UCSD-AML1 (cell line): ENCODE results near the gene RAB3GAP2.
"Not testable (repeated sequence)": the region's sequence is repeated elsewhere in the genome, so short reads cannot be mapped to it uniquely, and the experiment has no call there.

Experiments used
- DNase-seq: peaks from one replicate; lab custom pipeline; 2025; ENCODE audit not compliant: unreplicated experiment; lab: John Stamatoyannopoulos, UW

The RAB3GAP2 gene

DNA sequence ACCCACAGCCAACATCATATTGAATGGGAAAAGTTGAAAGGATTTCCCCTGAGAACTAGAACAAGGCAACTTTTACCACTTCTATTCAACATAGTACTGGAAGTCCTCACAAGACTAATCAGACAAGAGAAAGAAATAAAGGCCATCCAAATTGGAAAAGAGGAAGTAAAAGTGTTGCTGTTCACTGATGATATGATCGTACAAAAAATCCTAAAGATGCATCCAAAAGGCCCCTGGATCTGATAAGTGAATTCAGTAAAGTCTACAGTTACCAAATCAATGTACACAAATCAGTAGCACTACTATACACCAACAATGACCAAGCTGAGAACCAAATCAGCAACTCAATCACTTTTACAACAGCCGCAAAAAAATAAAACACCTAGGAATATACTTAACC, 28.3 kb downstream of the RAB3GAP2 start:
- no peak for DNase-seq

DNA sequence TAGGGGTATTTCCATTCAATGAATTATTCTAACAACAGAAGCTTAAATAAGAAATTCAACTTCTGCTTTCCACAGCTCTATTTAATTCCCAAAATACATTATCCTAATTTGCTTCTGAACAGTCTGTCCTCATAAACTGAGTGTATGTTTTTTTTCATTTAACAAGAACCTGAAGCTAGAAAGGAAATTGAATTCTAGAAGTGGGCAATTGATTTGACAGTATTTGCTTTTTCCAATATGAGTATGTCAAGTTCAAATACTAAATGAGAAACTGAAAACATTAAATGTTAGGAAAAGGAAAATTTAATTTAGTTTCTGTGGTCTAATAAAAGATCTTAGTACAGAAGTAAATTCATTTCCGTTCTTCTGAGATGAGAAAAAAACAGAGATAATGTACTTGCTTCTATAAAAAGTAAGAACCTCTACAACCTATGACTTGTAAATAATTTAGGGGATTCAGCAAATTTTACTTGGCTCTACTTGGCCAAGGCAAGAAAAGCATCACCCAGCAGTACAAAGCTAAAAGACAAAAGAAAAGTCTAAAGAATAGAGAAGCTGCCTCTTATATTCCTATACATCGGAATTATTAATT, 31.1 kb downstream of the RAB3GAP2 start:
- DNase-seq, result no peak

DNA sequence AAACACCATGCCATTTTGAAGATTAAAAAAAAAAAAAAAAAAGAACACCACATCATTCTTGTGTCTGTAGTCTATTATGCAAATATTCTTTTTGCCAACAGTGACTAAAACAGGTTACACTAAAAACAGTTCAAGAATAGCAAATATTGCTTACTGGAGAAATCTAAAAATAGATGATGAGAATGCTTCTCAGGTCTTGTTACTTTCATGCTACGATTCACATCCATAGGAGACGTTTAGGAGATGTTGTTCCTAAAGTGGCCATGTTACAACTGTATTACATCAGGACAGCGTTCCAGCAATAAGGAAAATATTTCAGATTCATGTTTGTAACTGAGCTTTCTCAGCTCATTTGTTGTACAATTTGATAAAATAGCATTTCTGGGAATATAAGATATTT, 32.3 kb downstream of the RAB3GAP2 start:
- DNase-seq, result no peak

DNA sequence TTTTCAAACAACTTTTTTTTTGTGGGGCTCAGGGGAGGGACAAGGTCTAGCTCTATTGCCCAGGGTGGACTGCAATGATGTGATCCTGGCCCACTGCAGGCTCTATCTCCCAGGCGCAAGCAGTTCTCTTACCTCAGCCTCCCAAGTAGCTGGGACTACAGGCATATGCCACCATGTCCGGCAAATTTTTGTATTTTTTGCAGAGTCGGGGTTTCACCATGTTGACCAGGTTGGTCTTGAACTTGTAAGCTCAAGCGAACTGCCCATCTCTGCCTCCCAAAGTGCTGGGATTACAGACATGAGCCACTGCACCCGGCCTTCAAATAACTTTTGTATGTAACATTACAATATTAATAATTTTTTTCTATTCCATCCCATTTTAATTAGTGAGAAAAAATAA, 33.0 kb downstream of the RAB3GAP2 start:
- no peak for DNase-seq

DNA sequence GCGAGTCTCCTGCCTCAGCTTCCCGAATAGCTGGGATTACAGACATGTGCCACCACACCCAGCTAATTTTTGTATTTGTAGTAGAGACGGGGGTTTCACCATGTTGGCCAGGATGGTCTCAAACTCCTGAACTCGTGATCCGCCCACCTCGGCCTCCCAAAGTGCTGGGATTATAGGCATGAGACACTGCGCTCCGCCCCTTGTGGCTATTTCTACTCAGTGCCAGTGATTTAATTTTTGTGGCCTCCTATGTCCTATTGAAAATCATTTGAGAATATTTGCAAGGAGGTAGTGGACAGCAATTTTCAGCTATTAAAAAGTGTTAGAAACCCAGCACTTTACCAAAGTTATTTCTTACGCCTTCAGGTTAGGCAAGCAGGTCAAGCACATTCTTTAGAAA, 36.0 kb downstream of the RAB3GAP2 start:
- DNase-seq, result not testable (repeated sequence)

DNA sequence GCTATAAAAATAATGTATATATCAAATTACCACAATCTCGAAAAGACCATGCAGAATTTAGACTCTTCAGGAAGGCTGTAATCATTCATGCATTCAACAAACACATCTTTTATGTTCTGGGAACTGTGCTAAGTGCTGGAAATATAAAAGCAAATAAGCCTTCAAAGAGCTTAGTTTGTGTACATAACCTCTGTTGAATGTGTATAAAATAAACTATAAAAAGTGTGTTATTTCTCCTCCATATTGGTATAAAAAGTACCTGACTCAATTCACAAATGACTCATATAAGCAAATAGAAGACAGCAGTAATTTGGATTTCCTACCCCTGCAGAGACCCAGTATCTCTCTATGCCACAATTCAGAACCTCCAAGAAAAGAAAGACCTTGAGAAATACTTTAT, 36.8 kb downstream of the RAB3GAP2 start:
- no peak for DNase-seq

DNA sequence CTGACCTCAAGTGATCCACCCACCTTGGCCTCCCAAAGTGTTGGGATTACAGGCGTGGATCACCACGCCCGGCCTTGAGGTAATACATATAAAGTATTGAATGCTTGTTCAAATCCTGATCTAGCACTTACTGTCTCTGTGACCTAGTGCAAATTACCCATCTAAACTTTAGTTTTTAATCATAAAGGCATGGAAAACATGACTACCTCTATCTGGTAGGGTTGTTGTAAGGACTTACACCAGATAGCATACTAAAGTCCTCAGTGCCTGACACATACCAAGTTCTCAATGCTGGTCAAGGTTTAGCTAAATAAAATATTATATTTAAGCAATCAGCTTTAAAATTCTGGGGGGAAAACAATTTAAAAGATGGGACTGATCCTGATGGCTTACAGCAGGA, 38.3 kb downstream of the RAB3GAP2 start:
- DNase-seq, result no peak

DNA sequence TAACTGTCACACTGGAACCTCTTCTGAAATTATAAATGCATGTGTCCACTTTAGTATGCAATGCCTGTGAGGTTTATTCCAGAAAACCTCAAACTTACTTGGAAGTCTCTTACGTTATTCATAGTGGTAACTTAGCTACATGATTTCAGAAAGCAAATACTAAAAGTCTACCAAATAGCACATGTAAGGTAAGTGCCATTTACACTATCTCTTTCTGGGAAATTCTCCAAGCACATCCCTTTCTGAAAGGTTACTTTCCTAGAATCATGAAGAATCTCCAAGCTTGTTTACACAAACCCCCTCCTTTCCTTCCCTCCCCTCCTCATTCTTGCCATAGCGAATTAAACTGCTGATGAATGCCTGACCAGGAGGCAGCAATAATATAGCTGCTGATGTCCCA, 42.5 kb downstream of the RAB3GAP2 start:
- no peak for DNase-seq

DNA sequence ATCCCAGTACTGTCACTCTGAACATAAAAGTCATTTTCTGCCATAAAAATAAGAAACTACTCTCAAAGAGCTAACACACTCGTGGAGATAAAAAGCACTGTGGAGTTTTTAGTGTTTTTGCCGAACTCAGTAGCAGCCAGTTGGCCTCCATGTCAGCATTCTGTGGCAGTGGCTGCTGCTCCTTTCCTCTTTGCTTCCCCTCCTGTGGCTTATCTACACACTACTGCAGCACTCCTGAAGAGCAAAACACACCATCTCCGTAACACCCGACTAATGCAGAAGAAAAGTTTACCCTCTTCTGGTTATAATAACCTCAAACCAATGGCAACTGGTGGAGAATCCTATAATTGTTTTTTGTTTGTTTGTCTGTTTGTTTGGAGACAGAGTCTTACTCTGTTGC, 44.9 kb downstream of the RAB3GAP2 start:
- DNase-seq, result no peak

DNA sequence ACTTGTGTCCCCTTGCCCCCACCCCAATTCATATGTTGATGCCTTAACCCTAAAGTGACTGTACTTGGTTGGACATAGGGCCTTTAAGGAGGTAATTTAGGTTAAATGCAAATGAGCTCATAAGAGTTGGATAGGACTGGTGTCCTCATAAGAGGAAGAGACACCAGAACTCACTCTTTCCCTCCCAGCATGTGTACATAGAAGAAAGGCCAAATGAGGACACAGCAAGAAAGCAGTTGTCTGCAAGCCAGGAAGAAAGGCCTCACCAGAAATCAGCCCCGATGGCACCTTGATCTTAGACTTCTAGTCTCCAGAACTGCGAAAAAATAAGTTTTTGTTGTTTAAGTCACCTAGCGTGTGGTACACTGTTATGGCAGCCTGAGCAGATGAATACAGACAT, 45.5 kb downstream of the RAB3GAP2 start:
- DNase-seq, result no peak

DNA sequence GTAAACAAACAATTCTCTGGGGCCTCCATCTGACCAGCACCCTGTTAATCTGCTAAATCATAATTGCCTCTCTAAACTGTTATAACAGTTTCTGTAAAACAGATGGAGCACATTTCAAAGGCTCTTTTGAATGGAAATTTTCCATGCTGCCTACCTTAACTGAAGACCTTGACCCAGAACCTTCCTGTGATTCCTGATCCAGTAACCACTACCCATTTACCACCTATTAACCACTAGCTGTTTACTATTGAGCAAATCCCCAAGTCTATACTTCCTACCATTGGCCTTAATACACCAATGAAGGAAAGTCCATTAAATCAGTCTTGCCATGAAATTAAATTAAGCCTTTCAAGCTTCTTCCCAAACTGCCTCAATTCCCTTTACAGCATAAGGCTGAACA, 46.3 kb downstream of the RAB3GAP2 start:
- DNase-seq, result no peak

DNA sequence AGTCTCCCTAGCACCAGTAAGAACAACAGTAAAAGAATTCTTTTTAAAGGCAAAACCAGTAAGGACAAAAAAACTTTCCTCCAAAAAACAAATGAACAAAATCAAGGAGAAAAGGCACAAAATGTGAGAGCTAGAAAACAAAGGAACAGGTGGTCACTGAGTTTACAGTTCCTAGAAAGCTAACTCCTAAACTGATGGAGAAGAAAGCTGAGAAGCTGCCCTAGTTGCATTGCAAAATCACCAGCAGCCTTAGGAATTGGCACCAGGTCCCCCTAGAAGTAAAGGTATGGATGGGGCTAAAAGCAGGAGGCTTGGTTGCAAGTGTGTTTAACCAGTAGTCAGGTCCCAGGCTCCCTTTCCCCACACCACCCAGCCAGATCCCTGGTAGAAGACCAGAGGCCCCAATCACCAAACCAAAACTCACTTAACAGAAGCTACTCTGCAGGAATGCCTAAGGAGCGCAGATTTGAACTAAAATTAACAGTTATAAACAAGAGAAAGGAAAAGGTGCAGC, 47.6 kb downstream of the RAB3GAP2 start:
- DNase-seq, result no peak

DNA sequence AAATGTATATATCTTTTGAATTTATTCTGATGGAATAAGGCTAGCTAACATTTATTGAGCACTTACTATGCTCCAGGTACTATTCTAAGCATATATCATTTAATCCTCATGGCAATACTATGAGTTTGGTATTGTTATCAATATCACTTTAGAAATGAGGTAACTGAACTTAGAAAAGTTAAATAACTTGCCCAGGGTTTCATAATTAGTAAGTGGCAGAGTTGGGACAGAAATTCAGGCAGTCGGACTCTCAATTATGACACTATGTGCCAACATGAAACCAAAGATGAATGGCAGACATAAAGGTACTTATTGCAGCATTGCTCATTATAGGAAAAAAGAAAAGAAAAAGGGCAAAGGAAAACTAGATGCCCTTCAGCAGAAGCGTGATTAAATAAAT, 48.2 kb downstream of the RAB3GAP2 start:
- DNase-seq, result no peak

DNA sequence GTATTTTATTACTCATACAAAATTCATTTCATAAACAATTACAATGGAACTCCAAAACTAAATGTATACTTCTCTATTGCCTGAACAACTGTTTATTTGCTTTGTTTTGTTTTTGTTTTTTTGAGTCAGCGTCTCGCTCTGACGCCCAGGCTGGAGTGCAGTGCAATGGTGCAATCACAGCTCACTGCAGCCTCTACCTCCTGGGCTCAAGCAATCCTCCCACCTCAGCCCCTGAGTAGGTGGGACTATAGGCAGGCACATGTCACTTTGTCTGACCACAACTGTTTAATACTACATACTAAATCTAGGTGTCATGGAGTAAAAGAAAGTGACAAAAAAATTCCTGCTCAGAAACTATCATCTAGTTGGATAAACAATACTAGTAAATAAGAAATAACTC, 49.3 kb downstream of the RAB3GAP2 start:
- DNase-seq, result no peak

DNA sequence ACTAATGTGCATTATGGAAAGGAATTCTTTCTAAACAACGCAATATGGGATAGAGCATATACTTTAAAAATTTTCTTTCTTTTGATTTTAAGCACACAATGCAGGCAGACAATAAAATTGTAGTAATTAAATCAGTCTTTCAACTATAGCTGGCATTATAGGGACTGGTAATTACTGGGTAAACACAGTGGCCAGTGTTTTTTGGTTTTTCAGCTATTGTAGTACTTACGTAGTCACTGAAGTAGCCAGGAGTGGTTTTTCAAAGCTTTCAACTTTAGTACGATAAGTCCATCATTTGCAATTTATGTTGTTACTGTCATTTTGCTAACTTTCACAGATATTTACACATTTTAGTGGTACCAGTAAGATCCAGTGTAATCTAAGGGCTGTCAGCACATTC, 50.6 kb downstream of the RAB3GAP2 start:
- no peak for DNase-seq

DNA sequence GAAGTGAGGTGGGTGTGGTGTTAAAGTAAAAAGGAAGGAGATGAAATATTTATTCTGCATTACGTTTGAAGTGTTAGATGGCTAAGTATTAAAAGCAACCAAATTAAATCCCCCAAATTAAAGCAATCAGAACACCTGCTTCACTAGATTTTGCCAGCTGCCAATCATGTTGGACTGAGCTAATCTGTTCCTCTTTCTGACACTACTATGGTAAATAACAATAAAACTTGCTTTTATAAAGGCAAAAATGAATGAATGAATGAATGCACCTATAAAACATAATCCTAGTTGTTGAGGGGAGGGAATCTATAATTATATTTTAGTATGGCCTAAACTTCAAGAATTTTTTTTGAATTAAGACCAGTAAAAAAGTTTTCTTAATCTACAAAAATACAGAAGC, 51.0 kb downstream of the RAB3GAP2 start:
- DNase-seq, result no peak

DNA sequence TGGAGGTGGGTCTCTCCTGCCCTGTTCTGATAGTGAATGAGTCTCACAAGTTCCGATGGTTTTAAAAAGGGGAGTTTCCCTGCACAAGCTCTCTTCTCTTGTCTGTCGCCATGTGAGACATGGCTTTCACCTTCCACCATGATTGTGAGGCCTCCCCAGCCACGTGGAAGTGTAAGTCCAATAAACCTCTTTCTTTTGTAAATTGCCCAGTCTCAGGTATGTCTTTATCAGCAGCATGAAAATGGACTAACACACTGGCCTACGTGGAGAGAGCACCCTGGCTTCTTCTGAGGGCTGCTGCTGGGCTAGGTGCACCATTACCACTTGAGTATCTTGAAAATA, 51.6 kb downstream of the RAB3GAP2 start:
- not testable (repeated sequence) for DNase-seq

DNA sequence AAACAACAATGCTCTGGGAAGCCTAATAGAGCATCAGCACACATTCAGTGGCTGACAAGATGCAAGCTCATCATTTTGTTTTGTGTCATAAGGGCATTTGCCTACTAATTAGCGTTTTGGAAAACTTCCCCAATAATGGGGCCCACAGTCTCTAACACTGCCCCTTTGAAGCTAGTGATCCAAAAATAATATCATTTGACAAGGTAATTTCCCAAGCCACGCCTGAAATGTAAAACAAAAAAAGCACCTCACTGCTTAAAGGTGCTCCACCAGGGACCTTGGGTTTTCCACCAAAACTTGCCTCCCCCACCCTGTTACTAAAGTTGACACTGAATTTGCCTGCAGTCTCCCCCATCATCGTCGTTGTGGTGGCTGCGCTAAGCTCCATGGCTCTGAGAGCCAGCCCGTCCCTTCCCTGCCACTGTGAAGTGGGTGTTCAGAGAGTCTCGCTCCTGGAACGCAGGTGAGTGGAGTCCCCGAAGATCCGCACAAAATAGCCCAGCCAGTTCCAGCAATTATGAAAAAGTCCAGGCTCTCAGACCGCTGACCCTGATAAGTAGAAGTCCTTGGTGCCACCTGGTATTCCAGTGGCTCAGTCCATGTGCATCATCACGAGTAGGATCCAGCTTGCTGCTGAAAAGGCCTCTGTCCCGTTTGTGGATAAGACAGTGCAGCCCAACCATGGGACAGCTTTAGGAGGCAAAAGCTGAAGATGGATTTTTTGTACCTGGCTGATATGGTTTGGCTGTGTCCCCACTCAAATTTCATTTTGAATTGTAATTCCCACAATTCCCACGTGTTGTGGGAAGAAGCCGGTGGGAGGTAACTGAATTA, 52.2 kb downstream of the RAB3GAP2 start:
- DNase-seq, result no peak

DNA sequence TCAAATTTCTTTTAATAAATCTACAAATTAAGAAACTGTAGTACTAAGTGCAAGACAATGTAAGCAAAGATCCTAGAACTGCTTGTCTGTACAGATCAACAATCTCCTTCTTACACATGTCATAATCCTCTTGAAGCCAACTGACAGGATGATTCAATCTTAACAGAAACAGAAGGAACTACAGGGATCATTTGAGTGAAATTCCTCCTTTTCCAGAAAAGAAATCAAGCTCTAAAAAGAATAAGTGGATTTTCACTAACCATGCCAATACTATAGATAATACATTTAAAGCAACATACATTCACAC, 53.2 kb downstream of the RAB3GAP2 start:
- DNase-seq, result no peak

DNA sequence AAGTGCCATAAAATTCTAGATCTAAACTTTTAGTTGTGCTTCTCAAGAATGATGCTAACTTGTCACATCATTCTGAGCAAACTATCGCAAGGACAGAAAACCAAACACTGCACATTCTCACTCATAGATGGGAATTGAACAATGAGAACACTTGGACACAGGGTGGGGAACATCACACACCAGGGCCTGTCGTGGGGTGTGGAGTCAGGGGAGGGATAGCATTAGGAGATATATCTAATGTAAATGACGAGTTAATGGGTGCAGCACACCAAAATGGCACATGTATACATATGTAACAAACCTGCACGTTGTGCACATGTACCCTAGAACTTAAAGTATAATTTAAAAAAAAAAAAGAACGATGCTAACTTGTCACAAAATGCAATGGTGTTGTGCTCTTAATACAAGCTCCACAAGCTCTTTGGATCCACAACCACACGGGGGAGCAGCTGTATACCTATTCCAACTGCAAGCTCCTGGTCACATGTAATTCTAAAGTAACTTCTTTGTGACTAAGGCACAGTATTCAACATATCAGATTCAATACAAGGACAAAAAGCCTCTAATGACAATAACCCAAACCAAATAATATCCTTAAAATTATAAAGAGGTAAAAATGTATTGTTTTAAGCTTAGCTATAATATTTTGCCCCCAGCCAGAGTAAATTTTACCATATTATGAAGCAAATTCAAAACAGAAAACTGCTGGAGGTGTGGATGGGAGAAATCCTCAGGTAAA, 53.7 kb downstream of the RAB3GAP2 start:
- DNase-seq, result peak; percentile 34

DNA sequence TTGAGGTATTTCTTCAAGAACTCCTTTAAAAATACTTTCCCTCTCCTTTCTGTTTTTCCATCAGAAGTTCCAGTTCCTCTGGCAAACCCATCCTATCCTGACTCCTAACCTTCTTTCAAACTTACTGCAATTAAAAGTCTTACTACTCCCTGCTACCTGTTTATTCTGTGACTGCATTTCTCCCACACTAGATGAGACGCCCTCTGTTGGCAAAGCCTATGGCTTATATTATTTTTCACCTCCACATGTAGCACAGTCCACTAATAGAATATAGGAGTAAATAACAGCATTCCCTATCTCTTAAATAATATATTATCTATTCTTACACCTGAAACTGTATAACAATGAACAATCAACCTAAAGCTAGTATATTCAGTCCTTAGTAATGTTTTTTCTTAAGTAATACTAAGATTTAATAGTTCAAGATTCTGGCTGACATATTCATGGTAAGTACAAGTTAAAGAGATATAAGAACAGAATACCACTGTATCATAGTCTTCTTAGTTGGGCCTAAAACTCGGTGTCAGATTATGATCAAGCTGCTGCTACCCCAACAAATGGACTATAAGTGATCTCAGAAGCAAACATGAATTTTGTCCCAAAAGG, 54.8 kb downstream of the RAB3GAP2 start:
- DNase-seq, result no peak
